ENCODE measurements around the gene CCDC78. TPM values are rescaled to one million over a fixed set of nuclear protein-coding genes. Genes with fewer than 3 reads are reported as not detected.

CCDC78 gene
- total and polyA plus RNA-seq, 2 of the 13 experiments (the other 11 are each of a cell fraction or from before 2014, with no cell fraction given) = 0.53 to 1.5 TPM

DNA sequence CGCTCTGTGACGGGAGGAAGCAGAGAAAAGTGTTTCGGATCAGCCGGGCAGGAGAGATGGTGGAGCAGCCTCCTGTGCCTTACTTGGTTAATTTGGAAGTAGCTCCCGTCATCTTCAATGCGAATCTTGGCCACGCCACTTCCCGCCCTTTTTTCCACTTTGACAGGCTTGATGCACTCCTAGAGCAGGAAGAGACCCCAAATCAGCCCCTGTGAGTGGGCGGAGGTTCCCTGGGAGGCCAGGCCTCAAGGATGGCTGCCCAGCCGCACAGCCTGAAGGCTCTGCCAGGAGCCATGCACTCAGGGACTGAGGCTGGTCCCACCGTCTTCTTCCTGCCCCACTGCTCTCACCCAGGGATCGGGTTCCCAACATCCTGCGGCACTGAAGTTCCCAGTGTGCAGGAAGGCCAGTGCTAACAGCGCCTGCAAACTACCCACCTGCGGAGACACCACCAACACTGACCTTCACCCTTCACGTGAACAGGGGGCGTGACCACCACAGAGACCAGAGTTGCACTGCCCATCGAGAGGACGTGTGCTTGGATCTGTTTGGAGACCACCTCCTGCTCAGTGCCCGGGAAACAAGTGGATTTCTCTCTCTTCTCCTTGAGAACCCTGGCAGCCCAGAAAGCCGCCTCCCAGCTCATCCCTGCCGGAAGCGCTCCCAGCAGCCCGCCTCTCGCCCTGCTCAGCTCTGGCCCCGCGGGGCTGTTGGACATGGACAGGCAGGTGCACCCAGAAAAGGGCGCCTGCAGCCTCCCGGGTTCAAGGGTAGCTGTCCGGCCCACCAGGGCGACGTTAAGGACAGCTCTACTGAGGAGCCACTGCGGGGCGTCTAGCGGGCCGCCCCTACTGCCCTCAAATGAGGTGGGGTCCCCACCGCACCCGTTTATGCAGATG lies 13.6 kb upstream of the CCDC78 start (continued):
- TF ChIP-seq, protein P1, sequence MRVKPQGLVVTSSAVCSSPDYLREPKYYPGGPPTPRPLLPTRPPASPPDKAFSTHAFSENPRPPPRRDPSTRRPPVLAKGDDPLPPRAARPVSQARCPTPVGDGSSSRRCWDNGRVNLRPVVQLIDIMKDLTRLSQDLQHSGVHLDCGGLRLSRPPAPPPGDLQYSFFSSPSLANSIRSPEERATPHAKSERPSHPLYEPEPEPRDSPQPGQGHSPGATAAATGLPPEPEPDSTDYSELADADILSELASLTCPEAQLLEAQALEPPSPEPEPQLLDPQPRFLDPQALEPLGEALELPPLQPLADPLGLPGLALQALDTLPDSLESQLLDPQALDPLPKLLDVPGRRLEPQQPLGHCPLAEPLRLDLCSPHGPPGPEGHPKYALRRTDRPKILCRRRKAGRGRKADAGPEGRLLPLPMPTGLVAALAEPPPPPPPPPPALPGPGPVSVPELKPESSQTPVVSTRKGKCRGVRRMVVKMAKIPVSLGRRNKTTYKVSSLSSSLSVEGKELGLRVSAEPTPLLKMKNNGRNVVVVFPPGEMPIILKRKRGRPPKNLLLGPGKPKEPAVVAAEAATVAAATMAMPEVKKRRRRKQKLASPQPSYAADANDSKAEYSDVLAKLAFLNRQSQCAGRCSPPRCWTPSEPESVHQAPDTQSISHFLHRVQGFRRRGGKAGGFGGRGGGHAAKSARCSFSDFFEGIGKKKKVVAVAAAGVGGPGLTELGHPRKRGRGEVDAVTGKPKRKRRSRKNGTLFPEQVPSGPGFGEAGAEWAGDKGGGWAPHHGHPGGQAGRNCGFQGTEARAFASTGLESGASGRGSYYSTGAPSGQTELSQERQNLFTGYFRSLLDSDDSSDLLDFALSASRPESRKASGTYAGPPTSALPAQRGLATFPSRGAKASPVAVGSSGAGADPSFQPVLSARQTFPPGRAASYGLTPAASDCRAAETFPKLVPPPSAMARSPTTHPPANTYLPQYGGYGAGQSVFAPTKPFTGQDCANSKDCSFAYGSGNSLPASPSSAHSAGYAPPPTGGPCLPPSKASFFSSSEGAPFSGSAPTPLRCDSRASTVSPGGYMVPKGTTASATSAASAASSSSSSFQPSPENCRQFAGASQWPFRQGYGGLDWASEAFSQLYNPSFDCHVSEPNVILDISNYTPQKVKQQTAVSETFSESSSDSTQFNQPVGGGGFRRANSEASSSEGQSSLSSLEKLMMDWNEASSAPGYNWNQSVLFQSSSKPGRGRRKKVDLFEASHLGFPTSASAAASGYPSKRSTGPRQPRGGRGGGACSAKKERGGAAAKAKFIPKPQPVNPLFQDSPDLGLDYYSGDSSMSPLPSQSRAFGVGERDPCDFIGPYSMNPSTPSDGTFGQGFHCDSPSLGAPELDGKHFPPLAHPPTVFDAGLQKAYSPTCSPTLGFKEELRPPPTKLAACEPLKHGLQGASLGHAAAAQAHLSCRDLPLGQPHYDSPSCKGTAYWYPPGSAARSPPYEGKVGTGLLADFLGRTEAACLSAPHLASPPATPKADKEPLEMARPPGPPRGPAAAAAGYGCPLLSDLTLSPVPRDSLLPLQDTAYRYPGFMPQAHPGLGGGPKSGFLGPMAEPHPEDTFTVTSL (CRISPR knock-in tag; IDR thresholded peaks at IDR 0.05; ENCODE audit: borderline replicate concordance) = peak; percentile 48; the same call in 1 of the 2 replicates
- TF ChIP-seq RXRB (CRISPR knock-in tag; IDR thresholded peaks at IDR 0.05; ENCODE audit: borderline replicate concordance) = no peak
- TF ChIP-seq ZNF143 (CRISPR knock-in tag; IDR thresholded peaks at IDR 0.05) = no peak
- no peak for TF ChIP-seq ZNF296 (CRISPR knock-in tag; conservative IDR thresholded peaks at IDR 0.05)
- no peak for TF ChIP-seq XRCC5 (optimal IDR thresholded peaks at IDR 0.05; ENCODE audit: low read length)
- TF ChIP-seq ZBTB42 (CRISPR knock-in tag; IDR thresholded peaks at IDR 0.05) = no peak
- TF ChIP-seq, protein P2, sequence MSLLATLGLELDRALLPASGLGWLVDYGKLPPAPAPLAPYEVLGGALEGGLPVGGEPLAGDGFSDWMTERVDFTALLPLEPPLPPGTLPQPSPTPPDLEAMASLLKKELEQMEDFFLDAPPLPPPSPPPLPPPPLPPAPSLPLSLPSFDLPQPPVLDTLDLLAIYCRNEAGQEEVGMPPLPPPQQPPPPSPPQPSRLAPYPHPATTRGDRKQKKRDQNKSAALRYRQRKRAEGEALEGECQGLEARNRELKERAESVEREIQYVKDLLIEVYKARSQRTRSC (CRISPR knock-in tag; IDR thresholded peaks at IDR 0.05; ENCODE audit: low read depth) = no peak
- TF ChIP-seq DMAP1 (CRISPR knock-in tag; IDR thresholded peaks at IDR 0.05) = no peak
- no peak for TF ChIP-seq CREM (IDR thresholded peaks at IDR 0.05)
- no peak for TF ChIP-seq CREM (CRISPR knock-in tag; IDR thresholded peaks at IDR 0.05)
- TF ChIP-seq RARG (CRISPR knock-in tag; IDR thresholded peaks at IDR 0.05; ENCODE audit: low read depth) = no peak
- no peak for TF ChIP-seq PCBP2 (optimal IDR thresholded peaks at IDR 0.05; ENCODE audit: low read depth, low read length, poor library complexity, severe bottlenecking)
- TF ChIP-seq LCORL (IDR thresholded peaks at IDR 0.05) = no peak
- TF ChIP-seq LCORL (CRISPR knock-in tag; IDR thresholded peaks at IDR 0.05) = no peak
- TF ChIP-seq, protein P3, sequence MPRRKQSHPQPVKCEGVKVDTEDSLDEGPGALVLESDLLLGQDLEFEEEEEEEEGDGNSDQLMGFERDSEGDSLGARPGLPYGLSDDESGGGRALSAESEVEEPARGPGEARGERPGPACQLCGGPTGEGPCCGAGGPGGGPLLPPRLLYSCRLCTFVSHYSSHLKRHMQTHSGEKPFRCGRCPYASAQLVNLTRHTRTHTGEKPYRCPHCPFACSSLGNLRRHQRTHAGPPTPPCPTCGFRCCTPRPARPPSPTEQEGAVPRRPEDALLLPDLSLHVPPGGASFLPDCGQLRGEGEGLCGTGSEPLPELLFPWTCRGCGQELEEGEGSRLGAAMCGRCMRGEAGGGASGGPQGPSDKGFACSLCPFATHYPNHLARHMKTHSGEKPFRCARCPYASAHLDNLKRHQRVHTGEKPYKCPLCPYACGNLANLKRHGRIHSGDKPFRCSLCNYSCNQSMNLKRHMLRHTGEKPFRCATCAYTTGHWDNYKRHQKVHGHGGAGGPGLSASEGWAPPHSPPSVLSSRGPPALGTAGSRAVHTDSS (CRISPR knock-in tag; conservative IDR thresholded peaks at IDR 0.05) = no peak
- no peak for TF ChIP-seq TAF15 (IDR thresholded peaks at IDR 0.05; ENCODE audit: low read depth, low read length, poor library complexity, severe bottlenecking)
- TF ChIP-seq STAG1 (CRISPR knock-in tag; IDR thresholded peaks at IDR 0.05) = no peak
- no peak for TF ChIP-seq ZNF772 (CRISPR knock-in tag; IDR thresholded peaks at IDR 0.05)
- no peak for TF ChIP-seq MIXL1 (CRISPR knock-in tag; IDR thresholded peaks at IDR 0.05)
- TF ChIP-seq ZNF232 (CRISPR knock-in tag; IDR thresholded peaks at IDR 0.05; ENCODE audit: borderline replicate concordance) = no peak
- TF ChIP-seq ZSCAN12 (CRISPR knock-in tag; IDR thresholded peaks at IDR 0.05) = no peak
- TF ChIP-seq PHF8 (CRISPR knock-in tag; IDR thresholded peaks at IDR 0.05) = no peak
- no peak for TF ChIP-seq KAT8 (CRISPR knock-in tag; IDR thresholded peaks at IDR 0.05)
- no peak for TF ChIP-seq ZNF550 (CRISPR knock-in tag; IDR thresholded peaks at IDR 0.05; ENCODE audit: borderline replicate concordance)
- no peak for TF ChIP-seq SSRP1 (CRISPR knock-in tag; IDR thresholded peaks at IDR 0.05)
